GM12878 (cell line): ENCODE data around the gene FCRLB. TPM values are rescaled to one million over a fixed set of nuclear protein-coding genes. Genes with fewer than 3 reads are reported as not detected.

Experiments used
- EED ChIP-seq: sonication (generic); IDR thresholded peaks from 2 replicates; pipeline ENCODE4 v1.6.1; 2016; ENCODE audit warnings: antibody characterized with exemption, low read depth
- MEF2B ChIP-seq: fragments of 450-650 bp; IDR thresholded peaks from 2 replicates; pipeline ENCODE4 v1.6.1; 2018; ENCODE audit warnings: mild to moderate bottlenecking, moderate library complexity; ENCODE audit not compliant: partially characterized antibody, poor library complexity, severe bottlenecking
- NR2C1 ChIP-seq: fragments of 450-650 bp; IDR thresholded peaks from 2 replicates; pipeline ENCODE4 v1.6.1; 2017; ENCODE audit warnings: antibody characterized with exemption, mild to moderate bottlenecking, moderate library complexity
- RELA ChIP-seq: fragments of 450-650 bp; IDR thresholded peaks from 2 replicates; pipeline ENCODE4 v1.8.0; 2014; ENCODE audit warnings: borderline replicate concordance; ENCODE audit not compliant: partially characterized antibody
- TBL1XR1 ChIP-seq: IDR thresholded peaks from 2 replicates; pipeline ENCODE4 v1.6.1; 2012; ENCODE audit warnings: low read depth, low read length, improper control_type of control experiment
- ZNF207 ChIP-seq: fragments of 450-650 bp; IDR thresholded peaks from 2 replicates; pipeline ENCODE4 v1.6.1; 2014; ENCODE audit warnings: antibody characterized with exemption, mild to moderate bottlenecking, borderline replicate concordance
- ZZZ3 ChIP-seq: IDR thresholded peaks from 2 replicates; pipeline ENCODE4 v1.6.1; 2011; ENCODE audit warnings: low read depth; ENCODE audit not compliant: control insufficient read depth, insufficient read length
- polyA plus RNA-seq, 11 experiments: library from polyadenylated mRNA; depleted of rRNA in 4 of 11; unstranded in 6 of 11; stranded (reverse) in 5 of 11; fragments of >200 nt; fragmentation: Nextera tagmentation in 4 of 11; fragmentation: Illumina TruSeq in 1 of 11; extraction: Ambion mirVana in 4 of 11; extraction: Trizol in 1 of 11; gene quantifications; 1 replicate in 1 of 11; 2 replicates in 10 of 11; pipeline versions ENCODE4 v1.2.1 to v1.2.3, GENCODE V29; 2011 to 2016; ENCODE audit warnings: inconsistent platforms in 2 of 11, missing spikeins in 2 of 11, low read depth in 1 of 11
- total RNA-seq, 4 experiments: library from RNA; depleted of rRNA in 3 of 4; stranded (reverse); fragments of >200 nt in 3 of 4; fragmentation: Illumina TruSeq in 1 of 4; extraction: Trizol in 1 of 4; gene quantifications; 2 replicates each; pipeline versions ENCODE4 v1.2.1 to v1.2.3, GENCODE V29; 2013 to 2021
- TF ChIP-seq, protein P1 (sequence below): IDR thresholded peaks from 2 replicates; pipeline ENCODE4 v1.6.1; 2012; ENCODE audit warnings: low read depth, low read length, improper control_type of control experiment
- TF ChIP-seq, protein P2 (sequence below): IDR thresholded peaks from 2 replicates; pipeline ENCODE4 v1.6.1; 2011; ENCODE audit warnings: borderline replicate concordance, low read depth, mild to moderate bottlenecking, moderate library complexity, mixed read lengths, low read length; ENCODE audit not compliant: insufficient read depth; ENCODE audit errors: extremely low read length
- TF ChIP-seq, protein P3 (sequence below): IDR thresholded peaks from 2 replicates; pipeline ENCODE4 v1.6.1; 2012; ENCODE audit warnings: low read depth, low read length, improper control_type of control experiment

FCRLB gene
- total and polyA plus RNA-seq, 10 of the 15 experiments (the other 5 are each of a cell fraction or from before 2014, with no cell fraction given): 0.55 to 11.7 (median 5.6) TPM

DNA sequence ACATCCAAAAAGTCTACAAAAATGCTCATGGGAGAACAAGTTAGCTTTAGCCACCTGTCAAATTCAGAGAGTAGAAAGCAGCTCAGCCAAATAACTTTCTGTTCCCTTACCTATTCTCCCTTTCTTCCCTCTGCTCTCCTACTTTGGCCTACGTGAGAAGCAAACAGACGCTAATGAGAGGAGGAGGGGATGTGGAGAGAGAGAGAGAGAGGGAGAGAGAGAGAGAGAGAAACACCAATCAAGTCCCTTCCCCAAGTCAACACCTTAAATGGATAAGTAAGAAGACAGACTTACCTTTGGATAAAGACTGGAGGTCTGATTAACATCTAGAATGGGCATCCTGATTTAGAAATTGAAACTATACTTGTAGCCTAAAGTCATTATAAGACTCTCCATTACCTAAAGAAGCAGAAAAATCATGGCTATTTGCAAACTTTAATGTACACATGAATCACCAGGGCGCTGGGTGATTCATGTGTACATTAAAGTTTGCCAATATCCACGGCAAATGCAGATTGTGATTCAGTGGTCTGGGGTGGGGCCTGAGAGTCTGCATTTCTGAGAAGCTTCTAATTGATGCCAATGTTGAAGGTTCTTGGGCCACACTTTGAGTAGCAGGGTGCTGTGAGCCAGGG, 15.1 kb downstream of the FCRLB start (continued):
- TF ChIP-seq EED (peak; percentile 56; the same call in 1 of the 2 replicates), ZNF207 (no peak), MEF2B (no peak), TBL1XR1 (no peak), NR2C1 (no peak), ZZZ3 (peak; percentile 88), RELA (no peak)
- TF ChIP-seq, protein P1, sequence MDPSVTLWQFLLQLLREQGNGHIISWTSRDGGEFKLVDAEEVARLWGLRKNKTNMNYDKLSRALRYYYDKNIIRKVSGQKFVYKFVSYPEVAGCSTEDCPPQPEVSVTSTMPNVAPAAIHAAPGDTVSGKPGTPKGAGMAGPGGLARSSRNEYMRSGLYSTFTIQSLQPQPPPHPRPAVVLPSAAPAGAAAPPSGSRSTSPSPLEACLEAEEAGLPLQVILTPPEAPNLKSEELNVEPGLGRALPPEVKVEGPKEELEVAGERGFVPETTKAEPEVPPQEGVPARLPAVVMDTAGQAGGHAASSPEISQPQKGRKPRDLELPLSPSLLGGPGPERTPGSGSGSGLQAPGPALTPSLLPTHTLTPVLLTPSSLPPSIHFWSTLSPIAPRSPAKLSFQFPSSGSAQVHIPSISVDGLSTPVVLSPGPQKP: no peak
- TF ChIP-seq, protein P2, sequence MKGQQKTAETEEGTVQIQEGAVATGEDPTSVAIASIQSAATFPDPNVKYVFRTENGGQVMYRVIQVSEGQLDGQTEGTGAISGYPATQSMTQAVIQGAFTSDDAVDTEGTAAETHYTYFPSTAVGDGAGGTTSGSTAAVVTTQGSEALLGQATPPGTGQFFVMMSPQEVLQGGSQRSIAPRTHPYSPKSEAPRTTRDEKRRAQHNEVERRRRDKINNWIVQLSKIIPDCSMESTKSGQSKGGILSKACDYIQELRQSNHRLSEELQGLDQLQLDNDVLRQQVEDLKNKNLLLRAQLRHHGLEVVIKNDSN: no peak
- TF ChIP-seq, protein P3, sequence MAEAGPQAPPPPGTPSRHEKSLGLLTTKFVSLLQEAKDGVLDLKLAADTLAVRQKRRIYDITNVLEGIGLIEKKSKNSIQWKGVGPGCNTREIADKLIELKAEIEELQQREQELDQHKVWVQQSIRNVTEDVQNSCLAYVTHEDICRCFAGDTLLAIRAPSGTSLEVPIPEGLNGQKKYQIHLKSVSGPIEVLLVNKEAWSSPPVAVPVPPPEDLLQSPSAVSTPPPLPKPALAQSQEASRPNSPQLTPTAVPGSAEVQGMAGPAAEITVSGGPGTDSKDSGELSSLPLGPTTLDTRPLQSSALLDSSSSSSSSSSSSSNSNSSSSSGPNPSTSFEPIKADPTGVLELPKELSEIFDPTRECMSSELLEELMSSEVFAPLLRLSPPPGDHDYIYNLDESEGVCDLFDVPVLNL: no peak
